IgD-negative memory B cell (primary cell): ENCODE data around the gene MGP. TPM values are rescaled to one million over a fixed set of nuclear protein-coding genes. Genes with fewer than 3 reads are reported as not detected.

Experiments
- H3K27ac Mint-ChIP-seq, 3 donors: one replicate each; pipeline ENCODE4 v1.8.0; 2020 to 2022; ENCODE audit warnings: mild to moderate bottlenecking in 3 of 3, mixed read lengths in 3 of 3, moderate library complexity in 1 of 3
- H3K27me3 Mint-ChIP-seq: one replicate; pipeline ENCODE4 v1.8.0; 2021; ENCODE audit warnings: mixed read lengths
- H3K36me3 Mint-ChIP-seq: one replicate; pipeline ENCODE4 v1.8.0; 2020; ENCODE audit warnings: mild to moderate bottlenecking, mixed read lengths
- H3K4me1 Mint-ChIP-seq, 3 donors: one replicate each; pipeline ENCODE4 v1.8.0; 2020 to 2022; ENCODE audit warnings: mixed read lengths in 3 of 3, mild to moderate bottlenecking in 1 of 3
- H3K4me3 Mint-ChIP-seq, 4 donors: one replicate each; pipeline ENCODE4 v1.8.0; 2020 to 2022; ENCODE audit warnings: mild to moderate bottlenecking in 4 of 4, mixed read lengths in 4 of 4, moderate library complexity in 3 of 4
- H3K9me3 Mint-ChIP-seq, 3 donors: one replicate each; pipeline ENCODE4 v1.8.0; 2020 to 2021; ENCODE audit warnings: mixed read lengths in 3 of 3, mild to moderate bottlenecking in 1 of 3
- polyA plus RNA-seq: library from polyadenylated mRNA; unstranded; fragments of 300-500 nt; fragmentation: Illumina TruSeq; gene quantifications from one replicate; pipeline ENCODE4 v1.2.3, GENCODE V29; 2021

Gene MGP
- polyA plus RNA-seq, 1 donor from 2014 or later, result not detected

DNA sequence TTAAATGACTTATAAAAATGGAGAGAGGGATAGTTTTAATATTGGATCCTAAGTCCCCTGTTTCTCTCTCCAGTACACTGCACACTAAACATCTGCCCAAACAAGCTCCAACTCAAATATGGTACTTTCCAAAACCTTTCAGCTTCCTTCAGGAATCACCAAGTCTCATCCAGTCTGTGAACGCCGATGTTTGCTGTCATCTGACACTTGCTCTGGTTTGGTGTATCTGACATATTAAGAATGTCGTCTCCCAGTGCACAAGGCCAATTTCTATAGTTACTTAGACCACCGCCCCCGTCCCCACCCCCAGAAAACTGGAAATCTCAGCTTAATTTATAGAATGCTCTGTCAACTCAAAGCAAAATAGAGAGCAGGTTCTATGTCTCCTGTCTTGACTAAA is 5.0 kb upstream of the MGP start:
- peak overlapping the region in 1 of 3 donors; percentile 58 for H3K27ac Mint-ChIP-seq
- H3K9me3 Mint-ChIP-seq, result no peaks in the 10 kb centered on the region
- no peak overlapping the region for H3K4me3 Mint-ChIP-seq
- H3K27me3 Mint-ChIP-seq, result peaks cover 19% of the 10 kb centered on the region
- H3K36me3 Mint-ChIP-seq, result no peaks in the 10 kb centered on the region
- H3K4me1 Mint-ChIP-seq, result peaks cover 0 to 4% (median 2%) of the 10 kb centered on the region in 3 donors

DNA sequence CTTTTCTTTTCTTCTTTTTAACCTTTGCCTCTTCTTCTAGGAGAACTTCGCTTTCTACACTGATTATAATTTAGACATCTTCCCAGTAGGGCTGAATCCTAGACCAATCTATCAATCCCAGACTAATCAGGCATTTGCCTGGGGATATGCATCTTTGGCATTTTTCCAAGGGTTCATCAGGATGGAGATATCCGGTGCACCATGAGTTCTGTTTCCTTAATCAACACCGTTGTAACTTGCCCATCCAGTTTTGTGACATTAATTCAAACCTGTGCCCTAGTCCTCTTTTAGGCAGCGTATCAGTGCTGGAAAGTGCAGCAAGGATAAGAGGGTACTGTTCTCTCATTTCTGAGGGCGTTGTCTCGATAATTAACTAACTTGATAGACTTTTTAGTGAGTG is 617 bp upstream of the MGP start:
- no peak overlapping the region for H3K27ac Mint-ChIP-seq
- H3K36me3 Mint-ChIP-seq, result no peaks in the 10 kb centered on the region
- no peak overlapping the region for H3K4me3 Mint-ChIP-seq
- H3K4me1 Mint-ChIP-seq, result peaks cover 11 to 16% (median 13%) of the 10 kb centered on the region in 3 donors
- H3K9me3 Mint-ChIP-seq, result no peaks in the 10 kb centered on the region
- H3K27me3 Mint-ChIP-seq, result peaks cover 23% of the 10 kb centered on the region

DNA sequence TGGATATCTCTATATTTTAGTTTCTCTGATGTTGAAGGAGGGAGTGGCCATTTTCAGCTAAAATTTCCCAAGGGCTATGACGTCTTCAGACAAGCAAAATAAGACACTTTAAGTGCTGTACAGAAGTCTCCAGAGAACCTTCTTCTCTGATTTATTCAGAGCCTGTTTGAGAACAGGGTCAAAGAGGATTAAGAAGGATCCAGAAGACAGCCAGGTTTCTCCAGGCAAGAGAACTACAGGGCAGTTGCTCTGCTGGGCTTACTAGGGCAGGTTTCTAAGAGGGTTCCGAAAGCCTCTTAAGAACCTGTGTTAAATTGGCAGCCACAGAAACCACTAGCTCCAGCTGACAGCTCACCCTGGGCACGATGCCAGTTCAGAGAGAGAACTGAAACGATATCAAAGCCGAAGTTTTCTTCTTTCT is 1.2 kb downstream of the MGP start:
- peak overlapping the region in 3 of 4 donors; percentile 3 to 82 (median 65) for H3K4me3 Mint-ChIP-seq
- H3K4me1 Mint-ChIP-seq, result peaks cover 20 to 22% (median 21%) of the 10 kb centered on the region in 3 donors

DNA sequence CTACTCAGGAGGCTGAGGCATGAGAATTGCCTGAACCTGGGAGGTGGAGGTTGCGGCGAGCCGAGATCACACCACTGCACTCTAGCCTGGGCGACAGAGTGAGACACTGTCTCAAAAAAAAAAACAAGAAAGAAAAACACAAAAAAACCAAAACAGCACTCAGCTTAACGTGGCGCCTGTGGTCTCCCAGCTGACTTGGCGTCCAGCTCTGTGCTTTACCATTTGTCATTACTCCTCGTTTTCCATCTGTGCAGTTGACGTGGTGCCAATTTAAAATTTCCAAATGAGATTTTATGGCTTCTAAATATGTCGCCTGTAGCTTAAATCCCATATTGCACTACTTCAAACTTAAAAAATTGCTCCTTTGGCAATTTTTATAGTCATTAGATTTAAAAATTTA is 2.0 kb downstream of the MGP start:
- no peak overlapping the region for H3K27ac Mint-ChIP-seq
- peaks cover 1% of the 10 kb centered on the region for H3K36me3 Mint-ChIP-seq
- no peak overlapping the region for H3K4me3 Mint-ChIP-seq
- peaks cover 0 to 6% (median 0%) of the 10 kb centered on the region in 3 donors for H3K9me3 Mint-ChIP-seq
- peaks cover 21% of the 10 kb centered on the region for H3K27me3 Mint-ChIP-seq
- peaks cover 20 to 22% (median 21%) of the 10 kb centered on the region in 3 donors for H3K4me1 Mint-ChIP-seq

More for the DNA sequence above, 1.2 kb downstream of the MGP start:
- H3K27ac Mint-ChIP-seq, result peak overlapping the region; percentile 49 to 65 (median 52)
- H3K27me3 Mint-ChIP-seq, result peaks cover 23% of the 10 kb centered on the region
- peaks cover 0 to 6% (median 0%) of the 10 kb centered on the region in 3 donors for H3K9me3 Mint-ChIP-seq
- H3K36me3 Mint-ChIP-seq, result peaks cover 1% of the 10 kb centered on the region

DNA sequence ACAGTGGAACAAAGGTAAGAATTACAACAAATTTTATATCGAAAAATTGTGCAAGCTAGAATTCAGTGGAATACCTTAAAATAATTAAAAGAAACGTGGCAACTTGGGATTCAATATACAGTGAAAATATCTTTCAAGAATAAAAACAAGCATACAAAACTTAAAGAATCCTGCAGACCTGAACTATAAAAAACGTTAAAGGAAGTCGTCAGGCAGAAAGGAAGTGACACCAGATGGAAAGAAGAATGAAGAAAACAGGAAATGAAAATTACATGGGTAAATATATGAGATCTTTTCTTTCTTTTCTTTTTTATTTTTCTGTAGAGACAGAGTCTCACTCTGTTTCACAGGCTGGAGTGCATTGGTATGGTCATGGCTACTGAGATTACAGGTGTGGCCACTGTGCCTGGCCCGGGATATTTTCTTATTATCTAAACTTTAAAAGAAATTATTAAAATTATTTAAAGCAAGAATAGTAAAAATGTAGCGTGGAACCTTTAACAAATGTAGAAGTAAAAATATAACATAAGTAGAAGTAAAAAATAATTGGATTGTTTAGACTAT is 4.7 kb downstream of the MGP start:
- Mint-ChIP-seq H3K4me1 (peaks cover 17 to 22% (median 20%) of the 10 kb centered on the region in 3 donors), H3K9me3 (peaks cover 0 to 6% (median 2%) of the 10 kb centered on the region in 3 donors), H3K4me3 (peak overlapping the region in 1 of 4 donors; percentile 33), H3K36me3 (peaks cover 1% of the 10 kb centered on the region), H3K27ac (no peak overlapping the region), H3K27me3 (peaks cover 7% of the 10 kb centered on the region)

DNA sequence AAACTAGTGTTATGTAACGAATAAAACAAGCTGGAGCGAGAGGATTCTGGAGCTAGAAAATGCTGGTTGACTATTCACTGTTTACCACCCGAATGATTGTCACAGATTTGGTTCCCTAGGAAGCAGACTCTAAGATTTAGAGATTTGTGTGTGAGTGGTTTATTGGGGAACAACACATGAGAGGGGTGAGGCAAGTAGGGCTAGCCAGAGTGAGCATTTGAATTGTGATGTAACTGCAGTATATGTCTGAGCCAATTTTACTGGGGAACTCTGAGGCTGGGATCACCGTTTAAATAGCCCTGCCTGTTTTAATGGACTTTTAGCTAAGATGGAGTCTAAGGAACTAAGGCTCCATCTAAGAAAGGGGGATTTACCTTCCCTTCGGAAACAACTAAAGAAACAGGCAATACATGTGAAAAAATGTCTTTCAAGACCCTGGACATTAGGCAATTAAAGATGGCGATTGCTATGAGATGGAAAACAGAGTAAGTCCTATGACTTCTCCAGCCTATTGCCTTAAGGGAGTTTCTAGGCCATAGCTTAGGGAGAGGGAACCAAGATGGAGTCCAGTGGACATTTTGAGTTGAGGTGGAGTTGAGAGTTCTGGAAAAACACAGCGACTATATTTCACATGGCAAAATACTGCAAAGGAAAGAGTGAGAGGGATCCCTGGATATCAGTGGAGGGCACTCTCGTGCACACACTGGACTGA is 6.3 kb downstream of the MGP start:
- Mint-ChIP-seq H3K4me1 (peaks cover 11 to 15% (median 12%) of the 10 kb centered on the region in 3 donors), H3K9me3 (peaks cover 0 to 6% (median 2%) of the 10 kb centered on the region in 3 donors), H3K27me3 (no peaks in the 10 kb centered on the region), H3K4me3 (peak overlapping the region in 3 of 4 donors; percentile 29 to 69 (median 44)), H3K36me3 (peaks cover 1% of the 10 kb centered on the region), H3K27ac (peak overlapping the region in 1 of 3 donors; percentile 26)

DNA sequence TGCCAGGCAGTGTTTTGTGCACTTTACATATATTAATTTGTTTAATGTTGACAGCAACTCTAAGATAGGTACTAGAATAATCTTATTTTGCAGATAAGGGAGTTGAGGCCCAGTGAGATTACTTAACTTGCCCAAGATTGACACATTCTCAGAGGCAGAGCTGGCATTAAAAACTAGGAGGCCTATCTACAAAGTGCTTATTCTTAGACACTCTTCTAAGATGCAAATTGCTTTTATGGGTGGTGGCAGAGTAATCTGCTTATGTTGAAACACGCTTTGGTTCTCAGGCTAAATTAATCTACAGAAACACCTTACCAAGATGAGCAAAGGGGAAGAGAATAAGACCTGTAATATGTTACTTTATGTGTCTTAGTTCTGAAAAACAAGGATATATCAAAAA is 7.2 kb downstream of the MGP start:
- H3K4me3 Mint-ChIP-seq, result no peak overlapping the region
- H3K4me1 Mint-ChIP-seq, result peaks cover 9 to 13% (median 12%) of the 10 kb centered on the region in 3 donors
- no peaks in the 10 kb centered on the region for H3K27me3 Mint-ChIP-seq
- no peak overlapping the region for H3K27ac Mint-ChIP-seq
- H3K36me3 Mint-ChIP-seq, result peaks cover 1% of the 10 kb centered on the region
- H3K9me3 Mint-ChIP-seq, result peaks cover 0 to 6% (median 2%) of the 10 kb centered on the region in 3 donors

DNA sequence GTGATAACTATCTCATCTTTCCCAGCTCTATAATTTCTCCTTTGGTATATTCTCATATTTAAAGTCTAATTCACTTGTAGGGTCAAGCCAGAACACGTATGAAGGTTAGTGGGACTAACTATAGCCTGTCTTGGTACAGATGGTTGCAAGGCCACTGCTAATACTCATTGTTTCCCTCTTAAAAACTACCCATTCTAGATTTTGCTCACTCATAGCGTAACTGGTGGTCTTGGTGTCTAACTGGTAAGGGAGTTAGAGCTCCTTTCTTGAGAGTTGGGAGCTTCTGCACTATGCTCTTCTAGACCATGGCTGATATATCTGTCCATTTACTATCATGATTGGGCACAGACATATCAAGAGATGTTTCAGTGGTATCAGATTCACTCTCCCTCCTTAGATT is 8.8 kb downstream of the MGP start:
- no peak overlapping the region for H3K4me3 Mint-ChIP-seq
- no peaks in the 10 kb centered on the region for H3K27me3 Mint-ChIP-seq
- H3K9me3 Mint-ChIP-seq, result peaks cover 0 to 6% (median 2%) of the 10 kb centered on the region in 3 donors
- peaks cover 7 to 12% (median 9%) of the 10 kb centered on the region in 3 donors for H3K4me1 Mint-ChIP-seq
- H3K36me3 Mint-ChIP-seq, result peaks cover 1% of the 10 kb centered on the region
- H3K27ac Mint-ChIP-seq, result no peak overlapping the region

DNA sequence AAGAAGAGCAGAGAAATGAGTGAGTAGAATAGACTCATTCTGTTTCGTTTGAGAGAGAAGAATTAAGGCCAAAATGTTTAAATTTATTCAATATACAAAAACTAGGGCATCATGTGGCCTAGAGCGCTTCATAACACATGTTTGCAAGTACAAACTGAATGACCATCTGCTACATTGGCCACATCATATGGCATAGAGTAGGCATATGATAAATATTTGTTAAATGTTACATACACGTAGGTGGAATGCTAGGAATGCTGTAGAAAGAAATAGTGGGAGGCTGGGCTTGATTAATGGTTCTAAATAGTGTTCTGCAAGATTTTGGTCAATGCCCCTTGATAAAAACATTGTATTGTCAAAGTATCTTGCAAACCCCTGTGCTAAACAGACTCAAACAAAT is 10.8 kb downstream of the MGP start:
- H3K36me3 Mint-ChIP-seq, result no peaks in the 10 kb centered on the region

DNA sequence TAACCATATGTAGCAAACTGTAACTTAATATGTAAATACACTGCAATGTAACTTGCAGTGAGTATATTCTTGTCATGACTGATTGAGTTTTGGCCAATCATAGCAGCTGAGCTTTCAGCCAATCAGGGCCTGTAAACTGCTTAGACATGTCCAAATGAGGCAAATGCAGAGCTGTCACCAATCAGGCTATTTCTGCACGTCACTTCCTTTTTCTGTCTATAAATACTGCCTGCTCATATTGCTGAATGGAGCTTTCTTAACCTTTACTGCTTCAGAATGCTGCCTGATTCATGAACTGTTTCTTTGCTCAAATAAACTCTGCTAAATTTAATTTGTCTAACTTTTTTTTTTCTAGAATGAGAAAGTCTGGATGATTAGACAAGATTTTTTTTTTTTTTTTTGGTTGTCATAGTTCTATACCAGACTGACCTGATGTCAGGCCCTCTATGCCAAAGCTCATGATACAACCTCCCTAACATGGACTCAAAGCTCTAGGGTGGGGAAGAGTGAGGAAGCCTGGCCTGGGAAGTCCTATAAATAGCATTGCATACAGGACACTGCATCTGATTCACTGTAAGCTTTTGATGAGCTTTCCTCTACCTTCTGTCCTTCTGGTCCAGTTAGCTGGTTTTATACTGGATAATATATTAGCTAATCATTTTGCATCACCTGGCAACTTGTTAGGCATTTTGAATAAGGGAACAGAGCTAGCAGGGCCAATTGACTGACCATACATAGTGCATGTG is 12.0 kb downstream of the MGP start:
- Mint-ChIP-seq H3K27me3 (no peaks in the 10 kb centered on the region), H3K4me1 (peaks cover 0 to 6% (median 0%) of the 10 kb centered on the region in 3 donors), H3K36me3 (no peaks in the 10 kb centered on the region), H3K4me3 (no peak overlapping the region), H3K27ac (no peak overlapping the region), H3K9me3 (peaks cover 0 to 2% (median 0%) of the 10 kb centered on the region in 3 donors)

More for the DNA sequence above, 10.8 kb downstream of the MGP start:
- H3K4me3 Mint-ChIP-seq, result no peak overlapping the region
- H3K27ac Mint-ChIP-seq, result no peak overlapping the region
- peaks cover 0 to 7% (median 0%) of the 10 kb centered on the region in 3 donors for H3K4me1 Mint-ChIP-seq
- H3K27me3 Mint-ChIP-seq, result no peaks in the 10 kb centered on the region
- H3K9me3 Mint-ChIP-seq, result peaks cover 0 to 5% (median 2%) of the 10 kb centered on the region in 3 donors

DNA sequence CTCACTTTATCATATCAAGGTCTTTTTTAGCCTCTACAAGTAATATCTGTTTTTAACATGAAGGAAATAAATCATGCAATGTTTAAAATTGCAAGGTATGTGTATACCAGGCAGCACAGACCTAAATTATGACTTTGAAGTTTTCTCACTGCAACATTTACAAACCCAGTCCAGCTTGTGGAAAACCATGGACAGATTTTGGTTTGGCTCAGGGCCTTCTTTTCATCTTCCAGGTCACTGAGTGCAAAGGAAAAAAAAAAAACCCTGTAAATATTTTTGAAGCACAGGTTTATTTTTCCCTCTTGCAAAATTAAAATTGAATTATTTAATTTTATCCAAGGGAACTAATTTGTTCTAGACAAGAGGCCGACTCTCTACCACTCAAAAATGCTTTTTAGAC is 13.8 kb downstream of the MGP start:
- Mint-ChIP-seq H3K9me3 (peaks cover 4 to 7% (median 4%) of the 10 kb centered on the region in 3 donors), H3K27ac (no peak overlapping the region), H3K4me3 (no peak overlapping the region), H3K4me1 (peaks cover 0 to 6% (median 0%) of the 10 kb centered on the region in 3 donors), H3K27me3 (no peaks in the 10 kb centered on the region), H3K36me3 (no peaks in the 10 kb centered on the region)

DNA sequence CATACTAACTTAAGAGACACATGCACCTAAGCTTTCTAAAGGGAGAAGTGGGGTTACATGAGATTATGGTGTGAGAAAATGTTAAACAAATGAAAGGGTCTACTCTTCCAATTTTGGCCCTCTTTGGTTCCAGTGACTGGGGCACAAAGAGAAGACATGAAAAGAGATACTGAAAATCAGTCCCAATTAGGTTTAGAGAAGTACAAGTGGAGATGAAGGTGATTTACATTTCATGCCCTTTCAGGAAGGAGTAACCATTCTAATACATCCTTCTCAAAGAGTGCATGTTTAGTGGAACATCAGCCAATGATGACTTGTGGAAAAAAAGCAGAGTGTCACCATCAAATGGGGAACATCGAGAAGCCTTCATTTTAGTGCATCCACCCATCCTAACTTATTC is 14.4 kb downstream of the MGP start:
- peaks cover 0 to 6% (median 0%) of the 10 kb centered on the region in 3 donors for H3K4me1 Mint-ChIP-seq
- H3K9me3 Mint-ChIP-seq, result peaks cover 2 to 7% (median 4%) of the 10 kb centered on the region in 3 donors
- no peaks in the 10 kb centered on the region for H3K36me3 Mint-ChIP-seq
- H3K27me3 Mint-ChIP-seq, result no peaks in the 10 kb centered on the region
- no peak overlapping the region for H3K27ac Mint-ChIP-seq
- H3K4me3 Mint-ChIP-seq, result no peak overlapping the region

DNA sequence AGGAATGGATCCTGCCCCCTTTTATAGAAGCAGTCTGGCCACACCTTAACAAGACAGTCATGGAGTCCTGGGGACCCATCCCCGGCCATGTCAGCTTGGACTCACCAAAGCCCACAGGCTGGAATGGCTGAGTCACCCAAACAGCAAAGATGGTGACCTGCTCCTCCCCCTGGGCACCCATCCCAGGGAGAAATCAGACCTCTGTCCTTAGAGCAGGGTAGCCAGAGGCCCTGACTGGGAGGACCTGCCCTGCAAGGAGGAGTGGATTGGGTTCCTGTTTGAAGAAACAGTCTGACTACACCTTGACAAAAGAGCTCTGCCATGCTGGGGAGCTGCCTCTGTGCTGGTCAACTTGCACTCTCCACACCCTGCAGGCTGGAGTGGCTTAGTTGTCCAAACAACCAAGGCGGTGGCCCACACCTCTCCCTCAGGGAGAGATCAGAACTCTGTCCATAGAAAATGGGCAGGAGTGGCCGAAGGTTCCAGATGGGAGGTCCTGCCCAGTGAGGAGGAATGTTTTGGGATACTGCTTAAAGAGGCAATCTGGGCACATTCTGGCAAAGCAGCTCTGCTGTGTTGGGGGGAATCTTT is 16.6 kb downstream of the MGP start:
- Mint-ChIP-seq H3K27me3 (no peaks in the 10 kb centered on the region), H3K9me3 (peaks cover 2 to 7% (median 4%) of the 10 kb centered on the region in 3 donors), H3K27ac (no peak overlapping the region), H3K4me3 (no peak overlapping the region), H3K36me3 (no peaks in the 10 kb centered on the region), H3K4me1 (peaks cover 0 to 6% (median 0%) of the 10 kb centered on the region in 3 donors)

DNA sequence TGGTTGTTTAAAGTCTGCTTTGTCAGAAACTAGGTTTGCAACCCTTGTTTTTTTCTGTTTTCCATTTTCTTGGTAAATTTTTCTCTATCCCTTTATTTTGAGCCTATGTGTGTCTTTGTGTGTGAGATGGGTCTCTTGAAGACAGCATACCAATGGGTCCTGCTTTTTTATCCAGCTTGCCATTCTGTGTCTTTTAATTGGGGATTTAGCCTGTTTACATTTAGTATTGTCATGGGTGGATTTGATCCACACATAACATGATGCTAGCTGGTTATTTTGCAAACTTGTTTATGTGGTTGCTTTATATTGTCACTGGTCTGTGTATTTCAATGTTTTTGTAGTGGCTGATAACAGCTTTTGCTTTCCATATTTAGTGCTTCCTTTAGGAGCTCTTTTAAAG is 25.2 kb downstream of the MGP start:
- no peak overlapping the region for H3K27ac Mint-ChIP-seq
- no peaks in the 10 kb centered on the region for H3K27me3 Mint-ChIP-seq
- peaks cover 14 to 27% (median 19%) of the 10 kb centered on the region in 3 donors for H3K4me1 Mint-ChIP-seq
- no peak overlapping the region for H3K4me3 Mint-ChIP-seq
- H3K9me3 Mint-ChIP-seq, result peaks cover 10 to 22% (median 20%) of the 10 kb centered on the region in 3 donors
- peaks cover 3% of the 10 kb centered on the region for H3K36me3 Mint-ChIP-seq
